Activated CD8-positive, alpha-beta memory T cell treated with anti-CD3 and anti-CD28 coated beads, Interleukin-2, amount 10 ng/mL, durations not matched to agents 7 days and 5 days (primary cell): Measurements from ENCODE around the gene PTPRN2. TPM values are rescaled to one million over a fixed set of nuclear protein-coding genes. Genes with fewer than 3 reads are reported as not detected.

Source experiments
- ATAC-seq: fragments of 150-1000 bp; cut with Tn5 transposase; one replicate; pipeline ENCODE4 v1.10.0; 2021; ENCODE audit warnings: moderate library complexity
- CTCF ChIA-PET: fragments of 350-600 bp; sonication (Branson Sonifier 250); formaldehyde crosslinking; loops from one replicate; lab custom pipeline; 2021; ENCODE audit warnings: antibody characterized with exemption; lab: Charles Lee
- DNase-seq: peaks from one replicate; pipeline ENCODE4 v3.0.0-alpha.2; 2020
- H3K27ac Mint-ChIP-seq: one replicate; pipeline ENCODE4 v1.8.0; 2021; ENCODE audit warnings: mild to moderate bottlenecking, mixed read lengths
- H3K27me3 Mint-ChIP-seq: one replicate; pipeline ENCODE4 v1.8.0; 2021; ENCODE audit warnings: mixed read lengths
- H3K36me3 Mint-ChIP-seq: one replicate; pipeline ENCODE4 v1.8.0; 2021; ENCODE audit warnings: mild to moderate bottlenecking, mixed read lengths
- H3K4me1 Mint-ChIP-seq: one replicate; pipeline ENCODE4 v1.8.0; 2021; ENCODE audit warnings: mixed read lengths
- H3K4me3 Mint-ChIP-seq: one replicate; pipeline ENCODE4 v1.8.0; 2021; ENCODE audit warnings: mild to moderate bottlenecking, moderate library complexity, mixed read lengths
- H3K9me3 Mint-ChIP-seq: one replicate; pipeline ENCODE4 v1.8.0; 2022; ENCODE audit warnings: low read depth, mixed read lengths
- total RNA-seq, 2 experiments: library from RNA; stranded (reverse); gene quantifications; one replicate each; pipeline ENCODE4 v1.2.3, GENCODE V29; 2021

PTPRN2 gene
- total RNA-seq, 2 experiments from 2014 or later: 3.2 to 5.7 TPM

DNA sequence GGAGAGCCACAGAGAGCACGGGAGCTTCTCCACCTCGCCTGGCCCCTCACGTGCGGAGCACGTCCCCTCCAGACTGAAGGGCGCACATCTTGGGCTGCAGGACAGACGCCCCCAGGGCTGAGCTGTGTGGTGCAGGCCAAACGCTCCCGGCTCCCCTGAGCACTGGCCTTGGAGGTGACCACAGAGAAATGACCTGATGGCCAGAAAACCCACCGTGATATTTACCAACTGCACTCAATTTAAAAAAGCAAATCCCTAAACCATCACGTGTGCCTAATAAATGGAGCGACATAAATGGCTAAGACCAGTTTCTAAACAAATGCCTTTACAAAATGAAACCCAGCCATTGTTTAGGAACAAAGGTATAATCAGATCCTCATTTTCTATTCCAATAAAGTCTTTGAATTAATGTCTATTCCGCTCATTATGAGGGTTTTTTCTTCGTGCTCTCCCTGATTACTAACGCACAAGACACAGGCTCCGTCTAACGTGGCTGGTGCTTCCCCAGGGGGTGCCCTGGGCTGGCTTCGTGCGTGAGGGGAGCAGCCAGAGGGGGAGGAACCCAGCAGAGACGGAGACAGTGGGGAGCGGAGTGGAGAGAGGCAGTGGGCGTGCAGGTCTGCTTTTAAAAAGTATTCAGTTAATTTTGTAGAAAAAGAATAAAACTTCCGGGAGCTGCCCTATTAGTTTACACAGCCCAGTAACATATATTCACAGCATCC is 1060.5 kb downstream of the PTPRN2 start:
- H3K9me3 Mint-ChIP-seq: peaks cover 4% of the 10 kb centered on the region
- peak; percentile 31 for DNase-seq
- no peak overlapping the region for H3K4me3 Mint-ChIP-seq
- no peak overlapping the region for H3K27ac Mint-ChIP-seq
- ATAC-seq: no peak
- CTCF ChIA-PET: no interaction called here
- H3K4me1 Mint-ChIP-seq: no peaks in the 10 kb centered on the region
- H3K36me3 Mint-ChIP-seq: peaks cover 2% of the 10 kb centered on the region
- H3K27me3 Mint-ChIP-seq: peaks cover 27% of the 10 kb centered on the region

DNA sequence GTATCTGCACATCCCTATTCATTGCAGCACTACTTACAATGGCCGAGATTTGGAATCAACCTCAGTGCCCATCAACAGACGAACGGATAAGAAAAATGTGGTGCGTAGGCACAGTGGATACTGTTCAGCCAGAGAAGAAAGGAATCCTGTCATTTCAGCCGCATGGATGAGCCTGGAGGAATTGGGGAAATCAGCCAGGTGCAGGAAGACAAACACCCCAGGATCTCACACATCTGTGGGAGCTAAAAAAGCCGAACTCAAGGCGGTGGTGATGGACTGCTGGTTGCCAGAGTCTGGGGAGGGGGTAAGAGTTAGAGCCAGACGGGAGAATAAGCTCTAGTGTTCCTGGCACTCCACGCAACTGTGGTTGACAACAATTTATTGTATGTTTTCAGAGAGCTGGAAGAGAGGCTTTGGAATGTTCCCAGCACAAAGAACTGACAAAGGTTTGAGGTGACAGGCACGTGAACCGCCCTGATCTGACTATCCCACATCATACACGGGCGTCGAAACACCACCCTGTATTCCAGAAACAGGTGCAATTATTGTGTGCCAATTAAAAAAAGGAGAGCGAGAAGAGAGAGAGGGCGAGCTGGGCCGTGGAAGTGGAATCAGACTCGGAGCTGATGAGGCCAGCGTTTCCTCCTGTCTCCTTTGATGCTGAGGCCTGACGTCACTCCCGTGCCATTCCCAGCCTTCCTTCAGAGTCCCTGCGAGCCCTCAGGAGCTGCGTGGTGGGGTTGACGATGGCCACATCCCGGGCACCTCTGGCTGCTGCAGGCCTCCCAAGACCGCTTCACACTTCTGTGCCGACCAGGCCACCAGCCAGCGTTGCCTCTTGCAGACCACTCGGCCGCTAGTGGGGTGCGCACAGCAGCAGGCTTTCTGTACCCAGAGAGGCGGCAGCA is 1061.4 kb downstream of the PTPRN2 start:
- Mint-ChIP-seq H3K27ac (no peak overlapping the region), H3K4me1 (no peaks in the 10 kb centered on the region), H3K4me3 (no peak overlapping the region), H3K36me3 (no peaks in the 10 kb centered on the region), H3K27me3 (peaks cover 24% of the 10 kb centered on the region), H3K9me3 (no peaks in the 10 kb centered on the region)
- DNase-seq (no peak), ATAC-seq (no peak)
- CTCF ChIA-PET: no interaction called here

DNA sequence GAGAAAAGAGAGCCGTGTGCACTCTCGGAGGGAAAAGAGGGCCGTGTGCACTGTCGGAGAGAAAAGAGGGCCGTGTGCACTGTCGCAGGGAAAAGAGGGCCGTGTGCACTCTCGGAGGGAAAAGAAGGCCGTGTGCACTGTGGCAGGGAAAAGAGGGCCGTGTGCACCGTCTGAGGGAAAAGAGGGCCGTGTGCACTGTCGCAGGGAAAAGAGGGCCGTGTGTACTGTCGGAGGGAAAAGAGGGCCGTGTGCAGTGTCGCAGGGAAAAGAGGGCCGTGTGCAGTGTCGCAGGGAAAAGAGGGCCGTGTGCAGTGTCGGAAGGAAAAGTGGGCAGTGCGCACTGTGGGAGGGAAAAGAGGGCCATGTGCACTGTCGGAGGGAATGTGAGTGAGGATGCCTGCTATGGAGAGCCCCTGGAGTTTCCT is 1062.1 kb downstream of the PTPRN2 start:
- CTCF ChIA-PET: no interaction called here
- no peak for ATAC-seq
- H3K27ac Mint-ChIP-seq: no peak overlapping the region
- DNase-seq: no peak
- no peaks in the 10 kb centered on the region for H3K4me1 Mint-ChIP-seq
- no peaks in the 10 kb centered on the region for H3K9me3 Mint-ChIP-seq
- no peaks in the 10 kb centered on the region for H3K36me3 Mint-ChIP-seq
- H3K27me3 Mint-ChIP-seq: peaks cover 21% of the 10 kb centered on the region
- no peak overlapping the region for H3K4me3 Mint-ChIP-seq

DNA sequence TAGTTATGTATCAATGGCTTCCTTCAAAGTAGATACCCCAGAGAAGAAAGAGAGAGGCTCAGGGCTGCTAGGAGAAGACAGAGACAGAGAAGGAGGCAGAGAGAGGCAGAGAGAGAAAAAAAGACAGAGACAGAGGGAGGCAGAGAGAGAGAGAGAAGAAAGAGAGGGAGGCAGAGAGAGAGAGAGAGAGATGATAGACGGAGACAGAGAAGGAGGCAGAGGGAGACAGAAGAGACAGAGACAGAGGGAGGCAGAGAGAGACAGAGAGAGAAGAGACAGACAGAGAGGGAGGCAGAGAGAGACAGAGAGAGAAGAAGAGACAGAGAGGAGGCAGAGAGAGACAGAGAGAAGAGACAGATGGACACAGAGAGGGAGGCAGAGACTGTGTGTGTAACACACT is 1062.9 kb downstream of the PTPRN2 start:
- H3K36me3 Mint-ChIP-seq: no peaks in the 10 kb centered on the region
- H3K27ac Mint-ChIP-seq: no peak overlapping the region
- no peaks in the 10 kb centered on the region for H3K9me3 Mint-ChIP-seq
- no peak overlapping the region for H3K4me3 Mint-ChIP-seq
- no peaks in the 10 kb centered on the region for H3K4me1 Mint-ChIP-seq
- DNase-seq (no peak), ATAC-seq (no peak)
- peaks cover 19% of the 10 kb centered on the region for H3K27me3 Mint-ChIP-seq
- CTCF ChIA-PET: no interaction called here

DNA sequence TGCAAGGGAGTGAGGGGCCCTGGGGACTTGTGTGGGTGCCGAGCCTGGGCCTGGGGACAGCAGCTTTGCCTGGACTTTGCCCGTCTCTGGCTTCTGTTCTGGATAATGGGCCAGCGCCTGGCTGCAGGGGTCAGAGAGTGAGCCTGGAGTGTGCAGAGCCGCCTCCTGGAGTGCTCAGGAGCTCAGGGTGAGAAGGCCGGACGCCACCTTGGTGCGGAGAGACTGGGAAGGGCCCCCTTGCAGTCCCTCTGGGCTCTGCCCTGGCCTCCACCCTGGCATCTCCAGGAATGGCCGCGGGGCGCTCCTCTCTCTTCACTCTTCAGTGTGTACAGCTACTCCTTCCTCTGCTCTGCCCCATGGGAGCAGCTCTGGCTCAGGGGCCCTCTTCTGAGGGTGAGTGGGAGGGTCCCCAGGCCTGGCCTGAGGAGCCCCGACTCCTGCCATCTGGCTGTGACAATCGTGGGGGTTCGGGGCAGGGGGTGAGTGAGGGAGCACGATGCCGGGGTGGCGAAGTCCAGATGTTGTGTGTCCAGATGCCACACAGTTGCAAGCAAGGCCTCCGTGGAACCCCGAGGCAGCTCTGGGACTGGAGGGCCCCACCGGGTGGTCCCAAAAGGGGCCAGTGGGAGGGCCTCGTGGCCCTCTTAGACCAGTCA is 1063.7 kb downstream of the PTPRN2 start:
- H3K4me3 Mint-ChIP-seq: no peak overlapping the region
- H3K27me3 Mint-ChIP-seq: peaks cover 17% of the 10 kb centered on the region
- H3K4me1 Mint-ChIP-seq: no peaks in the 10 kb centered on the region
- CTCF ChIA-PET: no interaction called here
- H3K36me3 Mint-ChIP-seq: no peaks in the 10 kb centered on the region
- no peaks in the 10 kb centered on the region for H3K9me3 Mint-ChIP-seq
- ATAC-seq (no peak), DNase-seq (peak; percentile 23)
- no peak overlapping the region for H3K27ac Mint-ChIP-seq

DNA sequence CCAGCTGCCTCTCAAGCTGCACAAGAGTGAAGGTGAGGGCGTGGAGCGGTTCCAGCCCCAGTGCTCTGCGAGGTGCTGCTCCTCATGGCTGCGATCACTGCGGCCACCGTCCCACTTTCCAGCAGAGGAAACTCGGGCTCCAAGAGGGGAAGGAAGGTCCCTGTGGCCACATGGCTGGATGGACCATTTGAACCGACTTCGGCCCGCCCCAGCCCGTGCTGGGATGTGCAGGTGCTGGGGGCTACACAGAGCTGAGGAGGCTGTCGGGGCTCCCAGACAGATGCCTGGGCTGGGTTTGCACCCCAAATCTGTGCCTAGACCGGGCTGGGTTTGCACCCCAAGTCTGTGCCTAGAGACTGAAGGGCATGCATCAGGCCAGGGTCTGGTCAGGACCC is 1064.3 kb downstream of the PTPRN2 start:
- CTCF ChIA-PET: no interaction called here
- Mint-ChIP-seq H3K4me3 (no peak overlapping the region), H3K27ac (no peak overlapping the region)

DNA sequence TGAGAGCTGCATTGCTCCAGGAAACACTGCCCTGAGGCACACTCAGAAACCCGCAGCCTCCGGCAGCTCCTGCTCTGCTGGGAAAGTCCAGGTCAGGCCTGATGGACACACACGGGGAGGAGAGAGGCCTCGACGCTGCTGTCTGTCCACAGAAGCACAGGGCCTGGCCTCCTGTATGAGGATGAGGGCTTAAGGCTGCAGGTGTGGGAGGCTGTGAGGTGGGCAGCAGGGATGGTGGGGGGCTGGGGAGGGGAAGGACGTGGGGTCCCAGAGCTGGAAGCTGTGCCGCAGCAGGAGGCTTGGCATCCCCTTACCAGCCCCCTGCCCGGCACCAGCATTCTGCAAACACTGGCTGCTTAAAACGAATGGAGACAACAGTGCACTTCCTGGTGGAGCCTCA is 1064.7 kb downstream of the PTPRN2 start:
- no peaks in the 10 kb centered on the region for H3K9me3 Mint-ChIP-seq
- no peak for ATAC-seq
- H3K36me3 Mint-ChIP-seq: no peaks in the 10 kb centered on the region
- H3K4me3 Mint-ChIP-seq: no peak overlapping the region
- no peak overlapping the region for H3K27ac Mint-ChIP-seq
- DNase-seq: peak; percentile 30
- no peaks in the 10 kb centered on the region for H3K4me1 Mint-ChIP-seq
- H3K27me3 Mint-ChIP-seq: peaks cover 17% of the 10 kb centered on the region
- CTCF ChIA-PET: no interaction called here

More for the DNA sequence above, 1064.3 kb downstream of the PTPRN2 start:
- Mint-ChIP-seq H3K9me3 (no peaks in the 10 kb centered on the region), H3K36me3 (no peaks in the 10 kb centered on the region), H3K27me3 (peaks cover 17% of the 10 kb centered on the region), H3K4me1 (no peaks in the 10 kb centered on the region)
- DNase-seq (peak; percentile 34), ATAC-seq (no peak)

DNA sequence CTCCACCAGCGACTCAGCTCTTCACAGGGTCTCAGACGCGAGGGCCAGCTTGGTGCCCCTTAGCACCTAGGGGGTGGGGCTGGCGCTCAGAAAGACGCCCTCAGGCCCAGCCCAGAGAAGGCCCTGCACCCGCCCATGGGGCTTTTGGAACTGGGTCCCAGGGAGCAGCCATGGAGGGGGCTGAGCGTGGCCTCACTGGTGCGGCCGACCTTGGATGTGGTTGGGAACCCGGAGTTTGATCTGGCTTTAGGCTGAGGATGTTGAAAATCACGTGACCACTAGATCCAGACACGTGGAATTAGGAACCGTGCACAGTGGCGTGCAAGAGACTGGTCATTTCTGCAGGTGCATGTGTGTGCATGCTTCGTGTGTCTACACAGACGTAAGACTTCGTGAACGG is 1065.4 kb downstream of the PTPRN2 start:
- Mint-ChIP-seq H3K36me3 (no peaks in the 10 kb centered on the region), H3K27me3 (peaks cover 17% of the 10 kb centered on the region), H3K9me3 (no peaks in the 10 kb centered on the region), H3K27ac (no peak overlapping the region), H3K4me1 (no peaks in the 10 kb centered on the region), H3K4me3 (no peak overlapping the region)
- ATAC-seq (no peak), DNase-seq (peak; percentile 36)
- CTCF ChIA-PET: no interaction called here

DNA sequence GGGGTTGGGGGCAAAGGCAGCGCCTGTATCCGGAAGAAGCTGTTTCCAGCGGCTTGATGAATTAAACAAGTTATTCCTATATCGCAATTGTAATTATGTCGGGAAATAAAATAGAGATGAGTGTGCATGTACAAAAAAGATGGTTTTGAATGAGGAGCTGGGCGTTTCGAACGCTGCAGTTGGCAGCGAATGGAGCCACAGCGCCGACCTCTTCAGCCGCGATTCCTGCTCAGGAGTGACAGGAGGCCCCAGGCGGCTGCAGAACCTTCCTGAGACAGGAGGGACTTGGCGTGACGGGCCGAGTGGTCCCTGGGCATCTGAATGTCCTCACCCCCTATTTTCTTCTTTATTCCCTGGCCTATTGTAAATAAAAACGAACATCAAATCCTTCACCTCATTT is 1065.9 kb downstream of the PTPRN2 start:
- no peaks in the 10 kb centered on the region for H3K4me1 Mint-ChIP-seq
- no peak for DNase-seq
- no peak overlapping the region for H3K27ac Mint-ChIP-seq
- CTCF ChIA-PET: no interaction called here
- ATAC-seq: no peak
- no peaks in the 10 kb centered on the region for H3K36me3 Mint-ChIP-seq
- no peak overlapping the region for H3K4me3 Mint-ChIP-seq
- peaks cover 17% of the 10 kb centered on the region for H3K27me3 Mint-ChIP-seq
- H3K9me3 Mint-ChIP-seq: no peaks in the 10 kb centered on the region

DNA sequence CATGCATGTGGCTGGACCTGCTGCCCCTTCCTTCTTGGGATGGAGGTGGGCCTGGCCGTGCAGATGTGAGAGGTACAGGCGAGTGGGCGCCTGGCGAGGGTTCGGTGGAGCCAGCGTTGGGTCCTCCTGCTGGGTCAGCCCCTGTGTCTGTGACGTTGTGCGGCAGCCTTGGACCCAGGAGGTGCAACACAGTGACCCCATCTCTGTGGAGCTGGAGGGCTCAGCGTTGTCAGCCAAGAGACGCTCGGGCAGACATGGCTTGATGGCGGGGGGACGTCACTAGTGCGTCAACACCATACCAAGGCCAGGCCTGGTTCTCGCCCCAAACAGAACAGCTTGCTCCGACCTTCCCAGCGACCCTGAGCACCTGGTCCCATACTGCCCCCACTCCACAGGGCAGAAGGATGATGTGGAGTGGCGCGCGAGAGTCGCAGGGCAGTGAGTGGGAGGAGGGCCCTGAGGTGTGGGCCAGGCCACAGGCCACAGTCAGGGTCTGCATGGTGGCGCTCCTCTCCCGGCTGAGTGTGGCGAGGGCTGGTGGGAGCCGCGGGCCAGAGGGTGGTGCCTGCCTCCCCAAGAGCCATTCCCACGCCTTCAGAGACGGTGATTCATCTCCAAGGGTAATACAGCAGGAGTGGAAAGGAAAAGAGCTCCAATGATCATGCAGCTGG is 1066.4 kb downstream of the PTPRN2 start:
- H3K27me3 Mint-ChIP-seq: peaks cover 20% of the 10 kb centered on the region
- no peak overlapping the region for H3K27ac Mint-ChIP-seq
- no peaks in the 10 kb centered on the region for H3K4me1 Mint-ChIP-seq
- H3K9me3 Mint-ChIP-seq: no peaks in the 10 kb centered on the region
- peak; percentile 31 for DNase-seq
- no peak overlapping the region for H3K4me3 Mint-ChIP-seq
- CTCF ChIA-PET: no interaction called here
- ATAC-seq: no peak
- no peaks in the 10 kb centered on the region for H3K36me3 Mint-ChIP-seq

DNA sequence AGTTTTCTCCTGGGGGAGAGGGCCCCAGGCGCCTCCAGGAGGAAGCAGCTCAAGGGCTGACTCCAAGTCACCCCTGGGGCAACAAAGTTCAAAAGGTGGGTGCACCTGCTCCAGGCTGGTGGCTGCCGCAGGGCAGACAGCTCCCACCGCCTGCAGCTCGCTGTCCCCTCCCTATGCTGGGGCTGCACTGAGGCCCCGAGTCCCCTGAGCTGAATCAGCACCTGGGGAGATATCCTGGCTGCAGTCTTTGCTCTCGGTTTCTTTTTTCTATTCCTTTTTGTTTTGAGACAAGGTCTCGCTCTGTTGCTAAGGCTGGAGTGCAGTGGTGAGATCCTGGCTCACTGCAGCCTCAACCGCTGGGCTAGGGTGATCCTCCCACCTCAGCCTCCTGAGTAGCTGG is 1067.4 kb downstream of the PTPRN2 start:
- no peaks in the 10 kb centered on the region for H3K9me3 Mint-ChIP-seq
- ATAC-seq: no peak
- H3K27me3 Mint-ChIP-seq: peaks cover 13% of the 10 kb centered on the region
- H3K27ac Mint-ChIP-seq: no peak overlapping the region
- CTCF ChIA-PET: no interaction called here
- peak; percentile 30 for DNase-seq
- no peak overlapping the region for H3K4me3 Mint-ChIP-seq
- no peaks in the 10 kb centered on the region for H3K4me1 Mint-ChIP-seq
- H3K36me3 Mint-ChIP-seq: no peaks in the 10 kb centered on the region

DNA sequence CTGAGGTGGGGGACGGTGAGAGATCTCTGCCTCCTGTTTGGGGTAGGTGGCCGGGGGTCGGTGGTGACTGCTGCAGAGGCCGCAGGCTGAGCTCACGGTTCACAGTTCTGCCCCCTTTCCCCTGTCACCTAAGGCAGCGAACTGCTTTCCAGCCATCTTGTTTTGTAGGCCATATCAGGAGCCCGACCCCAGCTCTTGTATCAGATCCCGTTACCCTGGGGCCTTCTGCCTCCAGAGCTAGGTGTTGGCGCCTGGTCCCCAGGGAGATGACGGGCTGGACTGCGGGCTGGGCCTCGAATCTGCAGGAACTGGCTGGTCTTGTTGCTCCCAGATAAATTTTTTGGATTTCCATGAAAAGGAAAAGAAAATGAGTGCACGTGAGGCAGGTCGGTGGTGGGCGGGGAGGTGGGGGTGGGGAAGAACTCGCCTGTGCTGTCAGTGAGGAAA is 1067.8 kb downstream of the PTPRN2 start:
- ATAC-seq (no peak), DNase-seq (peak; percentile 31)
- Mint-ChIP-seq H3K27me3 (peaks cover 9% of the 10 kb centered on the region), H3K36me3 (no peaks in the 10 kb centered on the region), H3K27ac (no peak overlapping the region), H3K4me3 (no peak overlapping the region), H3K9me3 (no peaks in the 10 kb centered on the region), H3K4me1 (no peaks in the 10 kb centered on the region)
- CTCF ChIA-PET: no interaction called here

DNA sequence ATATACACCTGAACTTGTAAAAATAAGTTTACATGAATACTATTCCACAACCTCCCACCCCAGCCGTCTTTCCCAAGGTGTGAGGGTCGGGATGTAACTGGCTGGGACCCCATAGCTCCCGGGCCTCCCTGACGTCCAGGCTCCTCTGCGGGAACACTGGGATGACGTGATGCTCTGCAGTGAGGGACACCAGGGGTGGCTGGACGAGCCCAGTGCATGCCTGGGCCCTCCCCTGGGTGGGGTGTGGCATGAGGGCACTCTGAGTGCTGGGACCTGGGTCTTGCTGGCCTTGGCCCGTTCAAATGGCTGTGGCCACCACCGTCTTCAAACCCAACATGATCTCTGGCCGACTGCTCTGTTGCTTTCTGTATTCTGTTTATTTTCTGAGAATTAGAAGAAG is 1068.4 kb downstream of the PTPRN2 start:
- no peaks in the 10 kb centered on the region for H3K36me3 Mint-ChIP-seq
- peaks cover 8% of the 10 kb centered on the region for H3K27me3 Mint-ChIP-seq
- CTCF ChIA-PET: no interaction called here
- no peaks in the 10 kb centered on the region for H3K9me3 Mint-ChIP-seq
- no peaks in the 10 kb centered on the region for H3K4me1 Mint-ChIP-seq
- DNase-seq (peak; percentile 16), ATAC-seq (no peak)
- H3K4me3 Mint-ChIP-seq: no peak overlapping the region
- no peak overlapping the region for H3K27ac Mint-ChIP-seq
